Mesendoderm (in vitro differentiated cells): ENCODE measurements around the gene SDSL.

Experiments used
- DNase-seq: peaks from one replicate; pipeline ENCODE4 v3.0.0; 2013
- H2AK5ac ChIP-seq: 2 replicates; pipeline ENCODE4 v1.6.1; 2013; ENCODE audit warnings: low read length, inconsistent platforms
- H2BK120ac ChIP-seq: 2 replicates; pipeline ENCODE4 v1.6.1; 2013; ENCODE audit warnings: low read depth, mild to moderate bottlenecking, low read length, moderate library complexity, mixed read lengths
- H2BK15ac ChIP-seq: replicated peaks from 2 replicates; pipeline ENCODE4 v1.6.1; 2013; ENCODE audit warnings: low read depth, mild to moderate bottlenecking, moderate library complexity
- H2BK5ac ChIP-seq: 2 replicates; pipeline ENCODE4 v1.6.1; 2013; ENCODE audit warnings: low read length, inconsistent platforms
- H3K18ac ChIP-seq: 2 replicates; pipeline ENCODE4 v1.6.1; 2013; ENCODE audit warnings: mild to moderate bottlenecking, low read length, mixed read lengths
- H3K23ac ChIP-seq: one replicate; pipeline ENCODE4 v1.6.1; 2013; ENCODE audit warnings: low read length
- H3K27ac ChIP-seq: 2 replicates; pipeline ENCODE4 v1.5.1; 2013; ENCODE audit warnings: low read depth, mild to moderate bottlenecking, inconsistent platforms, low read length, moderate library complexity
- H3K27me3 ChIP-seq: 2 replicates; pipeline ENCODE4 v1.6.1; 2013; ENCODE audit warnings: low read length, control low read depth, mild to moderate bottlenecking, inconsistent platforms; ENCODE audit not compliant: insufficient read depth, poor library complexity
- H3K36me3 ChIP-seq: 2 replicates; pipeline ENCODE4 v1.6.1; 2013; ENCODE audit warnings: low read length, inconsistent platforms; ENCODE audit not compliant: control insufficient read depth, insufficient read depth
- H3K4ac ChIP-seq: one replicate; pipeline ENCODE4 v1.6.1; 2013; ENCODE audit warnings: low read depth, mild to moderate bottlenecking, low read length, moderate library complexity
- H3K4me1 ChIP-seq: 2 replicates; pipeline ENCODE4 v1.6.1; 2013; ENCODE audit warnings: low read depth, low read length, inconsistent platforms; ENCODE audit not compliant: control insufficient read depth
- H3K4me2 ChIP-seq: 2 replicates; pipeline ENCODE4 v1.6.1; 2013; ENCODE audit warnings: low read length
- H3K4me3 ChIP-seq: 2 replicates; pipeline ENCODE4 v1.5.1; 2013; ENCODE audit warnings: mild to moderate bottlenecking, low read length
- H3K56ac ChIP-seq: one replicate; pipeline ENCODE4 v1.6.1; 2013; ENCODE audit warnings: low read length
- H3K79me1 ChIP-seq: 2 replicates; pipeline ENCODE4 v1.6.1; 2013; ENCODE audit warnings: low read length, inconsistent platforms
- H3K79me2 ChIP-seq: 2 replicates; pipeline ENCODE4 v1.6.1; 2013; ENCODE audit warnings: mild to moderate bottlenecking, low read length; ENCODE audit not compliant: control insufficient read depth, insufficient read depth
- H3K9ac ChIP-seq: 2 replicates; pipeline ENCODE4 v1.6.1; 2013; ENCODE audit warnings: low read length, inconsistent platforms
- H4K5ac ChIP-seq: one replicate; pipeline ENCODE4 v1.6.1; 2013; ENCODE audit warnings: low read length
- H4K8ac ChIP-seq: one replicate; pipeline ENCODE4 v1.6.1; 2013; ENCODE audit warnings: low read depth, mild to moderate bottlenecking, control low read depth, low read length, moderate library complexity
- WGBS: extraction: QIAGEN DNeasy Blood & Tissue Kit; methylation state at CpG from one replicate; pipeline ENCODE4 v1.1.7; 2013; ENCODE audit warnings: low lambda C conversion rate, missing lambda C conversion rate; ENCODE audit not compliant: insufficient coverage; ENCODE audit errors: extremely low coverage; 5-methylcytosine and 5-hydroxymethylcytosine counted together

The SDSL gene

GRCh38 chr12:113467142-113467501, 44.9 kb downstream of the SDSL start:
- Histone ChIP-seq H3K79me1 (no peaks in the 10 kb centered on the region), H3K4me1 (no peaks in the 10 kb centered on the region), H3K79me2 (no peaks in the 10 kb centered on the region), H3K36me3 (no peaks in the 10 kb centered on the region), H2BK15ac (no peak overlapping the region), H3K4me3 (no peak overlapping the region), H4K5ac (no peak overlapping the region), H4K8ac (no peak overlapping the region), H3K18ac (no peak overlapping the region), H3K27me3 (peaks cover 93% of the 10 kb centered on the region), H3K4me2 (peak overlapping the region; percentile 70), H3K23ac (no peak overlapping the region), H3K56ac (peak overlapping the region; percentile 49), H3K27ac (no peak overlapping the region), H2BK120ac (no peak overlapping the region), H2AK5ac (no peak overlapping the region), H3K4ac (no peak overlapping the region), H3K9ac (peak overlapping the region; percentile 34), H2BK5ac (no peak overlapping the region)
- WGBS = no CpG with 5 or more reads among the region's 31 CpGs
- DNase-seq = no peak

DNA sequence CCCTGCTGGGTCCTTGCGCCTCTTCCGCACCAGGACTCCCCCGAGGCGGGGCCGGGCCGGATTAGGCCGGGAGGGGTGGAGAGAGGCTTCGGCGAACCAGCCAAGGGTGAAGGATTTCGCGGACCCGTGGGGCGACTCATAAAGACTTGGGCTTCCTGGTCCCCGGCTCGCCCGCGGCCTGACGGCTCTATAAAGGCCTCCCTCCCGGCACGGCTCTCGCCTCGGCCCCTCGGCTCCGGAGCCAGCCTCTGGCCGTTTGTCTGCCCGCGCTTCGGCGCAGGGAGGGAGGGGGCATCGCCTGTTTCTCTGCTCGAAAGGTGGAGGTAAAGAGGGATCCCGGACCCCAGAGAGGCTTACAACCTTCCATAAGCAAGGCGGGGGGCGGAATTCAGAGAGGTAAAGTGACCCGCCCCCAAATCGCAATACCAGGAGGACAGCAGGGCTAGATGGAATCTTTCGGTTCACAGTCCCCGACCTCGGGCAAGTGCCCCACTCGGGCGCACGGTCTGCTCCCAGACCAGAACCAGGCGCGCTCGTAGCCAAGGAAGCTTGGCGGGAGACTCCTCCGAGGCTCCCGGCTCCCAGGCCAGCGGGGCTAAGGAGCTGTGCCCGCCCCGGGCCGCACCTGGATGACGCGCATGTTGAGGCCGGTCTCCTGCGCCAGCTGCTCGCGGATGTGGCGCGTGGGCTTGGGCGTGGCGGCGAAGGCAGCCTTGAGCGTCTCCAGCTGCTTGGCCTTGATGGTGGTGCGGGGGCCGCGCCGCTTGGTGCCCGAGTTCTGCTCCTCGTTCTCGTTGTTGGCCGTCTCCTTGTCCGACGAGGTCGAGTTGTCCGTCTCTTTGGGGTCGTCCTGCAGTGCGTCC, 45.6 kb downstream of the SDSL start:
- no CpG with 5 or more reads among the region's 78 CpGs for WGBS
- H4K5ac ChIP-seq = no peak overlapping the region
- H2AK5ac ChIP-seq = no peak overlapping the region
- H3K23ac ChIP-seq = no peak overlapping the region
- no peak overlapping the region for H3K27ac ChIP-seq
- no peak overlapping the region for H2BK120ac ChIP-seq
- H2BK15ac ChIP-seq = no peak overlapping the region
- no peak for DNase-seq
- H3K79me2 ChIP-seq = no peaks in the 10 kb centered on the region
- H3K9ac ChIP-seq = peak overlapping the region; percentile 34
- H3K4me3 ChIP-seq = no peak overlapping the region
- H3K56ac ChIP-seq = peak overlapping the region; percentile 49
- peak overlapping the region; percentile 70 for H3K4me2 ChIP-seq
- H4K8ac ChIP-seq = no peak overlapping the region
- no peaks in the 10 kb centered on the region for H3K36me3 ChIP-seq
- H3K4ac ChIP-seq = no peak overlapping the region
- H3K79me1 ChIP-seq = no peaks in the 10 kb centered on the region
- no peak overlapping the region for H2BK5ac ChIP-seq
- peaks cover 99% of the 10 kb centered on the region for H3K27me3 ChIP-seq
- no peaks in the 10 kb centered on the region for H3K4me1 ChIP-seq
- no peak overlapping the region for H3K18ac ChIP-seq

GRCh38 chr12:113468365-113469223, 46.4 kb downstream of the SDSL start:
- WGBS = no CpG with 5 or more reads among the region's 38 CpGs
- peaks cover 100% of the 10 kb centered on the region for H3K27me3 ChIP-seq

DNA sequence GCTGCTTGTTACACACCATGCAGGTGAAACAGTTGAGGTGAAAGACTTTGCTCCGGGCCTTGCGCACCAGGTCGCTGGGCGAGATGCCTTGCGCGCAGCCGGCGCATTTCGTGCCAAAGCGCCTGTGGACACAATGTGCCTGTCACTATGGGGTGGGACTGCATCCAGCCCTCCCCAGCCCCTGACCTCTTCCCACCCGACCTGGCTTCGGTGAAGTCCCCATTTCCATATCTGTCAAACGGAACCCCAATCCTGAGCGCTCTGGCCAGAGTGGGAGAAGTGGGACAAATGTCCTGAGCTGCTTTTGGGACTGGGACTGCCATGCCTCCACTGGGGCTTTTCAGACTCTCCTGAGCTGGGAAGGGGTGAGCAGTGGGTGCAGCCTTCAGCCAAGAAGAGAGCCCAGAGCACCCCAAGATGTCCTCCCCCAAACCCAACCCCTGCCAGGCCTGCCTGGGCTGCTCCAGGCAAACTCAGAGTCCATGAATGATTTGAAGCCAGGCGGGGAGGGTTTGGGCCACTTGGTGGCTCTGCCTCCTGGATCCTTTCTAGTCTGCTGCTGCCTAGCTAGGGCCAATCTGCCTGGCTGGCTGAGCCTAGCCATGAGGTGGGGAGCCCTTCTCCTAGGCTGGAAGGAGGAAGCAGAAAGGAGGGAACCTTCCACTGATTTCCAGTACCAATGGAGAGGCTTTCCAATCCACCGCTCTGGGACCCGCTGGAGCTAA, 47.2 kb downstream of the SDSL start:
- no peak overlapping the region for H3K27ac ChIP-seq
- no peaks in the 10 kb centered on the region for H3K4me1 ChIP-seq
- H2BK15ac ChIP-seq = no peak overlapping the region
- no peak overlapping the region for H3K4ac ChIP-seq
- H3K9ac ChIP-seq = no peak overlapping the region
- H4K5ac ChIP-seq = no peak overlapping the region
- no peaks in the 10 kb centered on the region for H3K36me3 ChIP-seq
- WGBS = no CpG with 5 or more reads among the region's 17 CpGs
- H3K23ac ChIP-seq = no peak overlapping the region
- no peak overlapping the region for H2AK5ac ChIP-seq
- DNase-seq = no peak
- H3K27me3 ChIP-seq = peaks cover 100% of the 10 kb centered on the region
- no peak overlapping the region for H2BK120ac ChIP-seq
- no peaks in the 10 kb centered on the region for H3K79me1 ChIP-seq
- no peak overlapping the region for H4K8ac ChIP-seq
- H3K4me2 ChIP-seq = no peak overlapping the region
- no peak overlapping the region for H2BK5ac ChIP-seq
- H3K79me2 ChIP-seq = no peaks in the 10 kb centered on the region
- no peak overlapping the region for H3K4me3 ChIP-seq
- H3K18ac ChIP-seq = no peak overlapping the region
- no peak overlapping the region for H3K56ac ChIP-seq

More at GRCh38 chr12:113468365-113469223, 46.4 kb downstream of the SDSL start:
- Histone ChIP-seq H4K8ac (no peak overlapping the region), H2BK15ac (no peak overlapping the region), H3K4me2 (peak overlapping the region; percentile 70), H3K4me3 (no peak overlapping the region), H3K56ac (peak overlapping the region; percentile 49), H3K18ac (no peak overlapping the region), H3K79me1 (no peaks in the 10 kb centered on the region), H3K79me2 (no peaks in the 10 kb centered on the region), H2BK5ac (no peak overlapping the region), H2BK120ac (no peak overlapping the region), H3K9ac (no peak overlapping the region), H3K36me3 (no peaks in the 10 kb centered on the region), H3K23ac (no peak overlapping the region), H3K4me1 (no peaks in the 10 kb centered on the region), H2AK5ac (no peak overlapping the region), H3K27ac (no peak overlapping the region), H3K4ac (no peak overlapping the region), H4K5ac (no peak overlapping the region)
- no peak for DNase-seq

- no CpG with 5 or more reads among the region's 19 CpGs for WGBS
- H3K9ac ChIP-seq = no peak overlapping the region
- H3K4me3 ChIP-seq = no peak overlapping the region
- H3K18ac ChIP-seq = no peak overlapping the region
- no peak overlapping the region for H2BK5ac ChIP-seq
- no peak overlapping the region for H3K4me2 ChIP-seq
- no peak for DNase-seq
- no peaks in the 10 kb centered on the region for H3K4me1 ChIP-seq
- no peak overlapping the region for H4K5ac ChIP-seq
- H3K79me2 ChIP-seq = no peaks in the 10 kb centered on the region
- H3K56ac ChIP-seq = no peak overlapping the region
- no peak overlapping the region for H3K23ac ChIP-seq
- H2BK15ac ChIP-seq = no peak overlapping the region
- no peak overlapping the region for H3K4ac ChIP-seq
- H2AK5ac ChIP-seq = no peak overlapping the region
- no peak overlapping the region for H2BK120ac ChIP-seq
- H4K8ac ChIP-seq = no peak overlapping the region
- H3K27me3 ChIP-seq = peaks cover 100% of the 10 kb centered on the region
- H3K79me1 ChIP-seq = no peaks in the 10 kb centered on the region
- H3K27ac ChIP-seq = no peak overlapping the region
- H3K36me3 ChIP-seq = no peaks in the 10 kb centered on the region
Measured at GRCh38 chr12:113469949-113470743, 48.0 kb downstream of the SDSL start.
